Caco-2 (cell line): ENCODE results near the gene ABL2. TPM values are rescaled to one million over a fixed set of nuclear protein-coding genes. Genes with fewer than 3 reads are reported as not detected.

Source experiments
- BruUV-seq: library from RNA; stranded (reverse); fragments of 400-500 nt; replicated peaks from 2 replicates; lab custom pipeline; 2021; lab: Mats Ljungman, UMichigan
- CTCF ChIA-PET: fragments of 300-600 bp; sonication (Branson Sonifier 250); formaldehyde crosslinking; loops from one replicate; lab custom pipeline; 2022; ENCODE audit warnings: antibody characterized with exemption; lab: Charles Lee
- POLR2A ChIA-PET: fragments of 300-600 bp; sonication (Branson Sonifier 250); formaldehyde crosslinking; loops from one replicate; lab custom pipeline; 2022; ENCODE audit warnings: antibody characterized with exemption; lab: Charles Lee
- DNase-seq, 2 experiments: peaks; one replicate each; pipeline versions ENCODE4 v3.0.0 to v3.0.0-alpha.2; 2020 to 2022
- H3K27me3 ChIP-seq: replicated peaks from 2 replicates; pipeline ENCODE4 v1.6.0; 2011; ENCODE audit warnings: low read length; ENCODE audit not compliant: control insufficient read depth, insufficient read depth
- H3K36me3 ChIP-seq: 2 replicates; pipeline ENCODE4 v1.5.1; 2011; ENCODE audit warnings: low read length; ENCODE audit not compliant: control insufficient read depth, insufficient read depth
- H3K4me1 ChIP-seq: fragments of 250-450 bp; sonication (Bioruptor Pico); 2 replicates; pipeline ENCODE4 v1.5.1; 2020; ENCODE audit warnings: mild to moderate bottlenecking
- H3K4me3 ChIP-seq: 2 replicates; pipeline ENCODE4 v1.5.1; 2011; ENCODE audit warnings: low read depth, mild to moderate bottlenecking, control low read depth, low read length
- H3K9me3 ChIP-seq: fragments of 250-450 bp; sonication (Bioruptor Pico); 2 replicates; pipeline ENCODE4 v1.5.1; 2020; ENCODE audit warnings: mild to moderate bottlenecking, moderate library complexity
- H3K27ac Mint-ChIP-seq: one replicate; pipeline ENCODE4 v1.8.0; 2022; ENCODE audit warnings: mixed read lengths; ENCODE audit not compliant: unreplicated experiment
- H3K27me3 Mint-ChIP-seq: one replicate; pipeline ENCODE4 v1.8.0; 2022; ENCODE audit warnings: mixed read lengths; ENCODE audit not compliant: insufficient read depth, unreplicated experiment
- H3K36me3 Mint-ChIP-seq: one replicate; pipeline ENCODE4 v1.8.0; 2022; ENCODE audit warnings: mild to moderate bottlenecking, mixed read lengths; ENCODE audit not compliant: insufficient read depth, unreplicated experiment
- H3K4me1 Mint-ChIP-seq: one replicate; pipeline ENCODE4 v1.8.0; 2022; ENCODE audit warnings: low read depth, mixed read lengths; ENCODE audit not compliant: unreplicated experiment
- H3K4me3 Mint-ChIP-seq: one replicate; pipeline ENCODE4 v1.8.0; 2022; ENCODE audit warnings: mild to moderate bottlenecking, moderate library complexity, mixed read lengths; ENCODE audit not compliant: unreplicated experiment
- H3K9me3 Mint-ChIP-seq: one replicate; pipeline ENCODE4 v1.8.0; 2022; ENCODE audit warnings: mixed read lengths; ENCODE audit not compliant: unreplicated experiment
- intact Hi-C: fragments of 100-400 bp; cut with micrococcal nuclease; formaldehyde crosslinking; loops from one replicate; pipeline ENCODE4 v1.10.0; 2022; ENCODE audit not compliant: unreplicated experiment
- total RNA-seq: library from RNA; stranded (reverse); gene quantifications from 2 replicates; pipeline ENCODE4 v1.2.3, GENCODE V29; 2022
- TF ChIP-seq, protein P1 (sequence below), 2 experiments: fragments of 200-600 bp in 1 of 2; IDR thresholded peaks; 1 replicate in 1 of 2; 2 replicates in 1 of 2; pipeline versions ENCODE4 v1.5.1 to v1.8.0; 2011 to 2022; ENCODE audit warnings: antibody characterized with exemption in 1 of 2, control low read depth in 1 of 2, inconsistent platforms in 1 of 2, low read depth in 1 of 2, low read length in 1 of 2, mild to moderate bottlenecking in 1 of 2, moderate library complexity in 1 of 2; ENCODE audit not compliant: insufficient read depth in 1 of 2, severe bottlenecking in 1 of 2, unreplicated experiment in 1 of 2

Gene ABL2
- total RNA-seq, 1 experiment from 2014 or later, result 21.6 TPM

DNA sequence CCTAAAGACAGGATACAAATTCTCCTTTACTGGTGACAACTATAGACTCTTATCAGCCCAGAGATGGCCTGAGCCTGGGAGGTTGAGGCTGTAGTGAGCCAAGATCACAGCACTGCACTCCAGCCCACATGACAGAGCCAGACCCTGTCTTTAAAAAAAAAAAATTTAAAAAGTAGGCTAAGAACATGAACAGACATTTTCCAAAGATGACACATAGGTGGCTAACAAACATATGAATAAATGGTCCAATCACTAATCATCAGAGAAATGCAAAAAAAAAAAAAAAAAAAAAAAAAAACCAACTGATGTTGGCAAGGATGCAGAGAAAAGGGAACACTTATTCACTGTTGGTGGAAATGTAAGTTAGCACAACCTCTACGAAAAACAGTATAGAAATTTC is 82.6 kb downstream of the ABL2 start:
- no peak overlapping the region for H3K4me3 ChIP-seq
- H3K4me1 ChIP-seq, result peaks cover 25% of the 10 kb centered on the region
- DNase-seq, result no peak
- H3K9me3 ChIP-seq, result no peaks in the 10 kb centered on the region
- Mint-ChIP-seq H3K27ac (no peak overlapping the region), H3K36me3 (peaks cover 14% of the 10 kb centered on the region), H3K9me3 (no peaks in the 10 kb centered on the region), H3K4me3 (no peak overlapping the region), H3K4me1 (peaks cover 7% of the 10 kb centered on the region), H3K27me3 (no peaks in the 10 kb centered on the region)
- intact Hi-C loops, result no loop called here
- no TSS peak for BruUV-seq
- ChIA-PET POLR2A (no interaction called here), CTCF (no interaction called here)
- TF ChIP-seq, protein P1, sequence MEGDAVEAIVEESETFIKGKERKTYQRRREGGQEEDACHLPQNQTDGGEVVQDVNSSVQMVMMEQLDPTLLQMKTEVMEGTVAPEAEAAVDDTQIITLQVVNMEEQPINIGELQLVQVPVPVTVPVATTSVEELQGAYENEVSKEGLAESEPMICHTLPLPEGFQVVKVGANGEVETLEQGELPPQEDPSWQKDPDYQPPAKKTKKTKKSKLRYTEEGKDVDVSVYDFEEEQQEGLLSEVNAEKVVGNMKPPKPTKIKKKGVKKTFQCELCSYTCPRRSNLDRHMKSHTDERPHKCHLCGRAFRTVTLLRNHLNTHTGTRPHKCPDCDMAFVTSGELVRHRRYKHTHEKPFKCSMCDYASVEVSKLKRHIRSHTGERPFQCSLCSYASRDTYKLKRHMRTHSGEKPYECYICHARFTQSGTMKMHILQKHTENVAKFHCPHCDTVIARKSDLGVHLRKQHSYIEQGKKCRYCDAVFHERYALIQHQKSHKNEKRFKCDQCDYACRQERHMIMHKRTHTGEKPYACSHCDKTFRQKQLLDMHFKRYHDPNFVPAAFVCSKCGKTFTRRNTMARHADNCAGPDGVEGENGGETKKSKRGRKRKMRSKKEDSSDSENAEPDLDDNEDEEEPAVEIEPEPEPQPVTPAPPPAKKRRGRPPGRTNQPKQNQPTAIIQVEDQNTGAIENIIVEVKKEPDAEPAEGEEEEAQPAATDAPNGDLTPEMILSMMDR (IDR thresholded peaks at IDR 0.05; ENCODE audit: insufficient read depth in 1 of 2, low read depth in 1 of 2, low read length in 1 of 2, severe bottlenecking in 1 of 2, unreplicated experiment in 1 of 2), result no peak
- H3K27me3 ChIP-seq, result no peaks in the 10 kb centered on the region
- H3K36me3 ChIP-seq, result no peaks in the 10 kb centered on the region

DNA sequence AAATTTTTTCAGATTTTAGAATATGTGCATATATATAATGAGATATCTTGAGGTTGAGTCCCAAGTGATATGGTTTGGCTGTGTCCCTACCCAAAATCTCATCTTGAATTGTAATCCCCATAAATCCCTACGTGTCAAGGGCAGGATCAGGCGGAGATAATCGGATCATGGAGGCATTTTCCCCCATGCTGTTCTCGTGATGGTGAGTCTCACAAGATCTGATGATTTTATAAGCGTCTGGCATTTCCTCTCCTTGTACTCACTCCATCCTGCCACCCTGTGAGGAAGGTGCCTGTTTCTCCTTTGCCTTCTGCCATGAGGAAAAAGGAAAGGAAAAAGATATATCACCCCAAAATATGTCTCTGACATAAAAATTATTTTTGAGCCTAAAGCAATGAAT is 83.0 kb downstream of the ABL2 start:
- POLR2A ChIA-PET, result no interaction called here

DNA sequence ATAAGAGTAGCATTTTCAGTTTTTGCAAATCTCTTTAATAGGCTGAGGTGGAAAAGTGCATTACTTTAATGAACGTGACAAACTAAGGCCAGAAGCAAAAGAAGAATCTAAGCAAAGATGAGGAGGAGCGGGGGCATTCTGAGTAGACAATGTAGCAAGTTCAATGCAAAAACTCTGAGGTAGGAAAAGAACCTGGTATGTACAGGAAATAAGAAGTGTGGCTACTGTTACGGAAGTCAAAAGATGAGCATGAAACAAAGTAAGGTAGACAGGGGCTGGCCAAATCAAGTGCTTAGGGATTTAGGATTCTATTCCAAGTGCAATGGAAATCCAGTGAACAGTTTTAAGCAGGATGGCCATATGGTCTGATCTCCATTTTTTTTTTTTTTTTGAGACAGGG is 84.0 kb downstream of the ABL2 start:
- Histone ChIP-seq H3K4me1 (peaks cover 13% of the 10 kb centered on the region; the same call in 1 of the 2 replicates), H3K36me3 (no peaks in the 10 kb centered on the region), H3K27me3 (no peaks in the 10 kb centered on the region), H3K9me3 (no peaks in the 10 kb centered on the region; the same call in 1 of the 2 replicates), H3K4me3 (no peak overlapping the region)
- TF ChIP-seq, protein P1 (IDR thresholded peaks at IDR 0.05; ENCODE audit: insufficient read depth in 1 of 2, low read depth in 1 of 2, low read length in 1 of 2, severe bottlenecking in 1 of 2, unreplicated experiment in 1 of 2), result no peak
- no peak overlapping the region for H3K4me3 Mint-ChIP-seq
- no peak for DNase-seq
- H3K9me3 Mint-ChIP-seq, result peaks cover 1% of the 10 kb centered on the region
- peaks cover 25% of the 10 kb centered on the region for H3K36me3 Mint-ChIP-seq
- POLR2A ChIA-PET, result no interaction called here
- intact Hi-C loops, result no loop called here
- no TSS peak for BruUV-seq
- H3K4me1 Mint-ChIP-seq, result peaks cover 7% of the 10 kb centered on the region
- H3K27ac Mint-ChIP-seq, result no peak overlapping the region
- no peaks in the 10 kb centered on the region for H3K27me3 Mint-ChIP-seq
- CTCF ChIA-PET, result no interaction called here

More for the DNA sequence above, 83.0 kb downstream of the ABL2 start:
- TF ChIP-seq, protein P1 (IDR thresholded peaks at IDR 0.05; ENCODE audit: insufficient read depth in 1 of 2, low read depth in 1 of 2, low read length in 1 of 2, severe bottlenecking in 1 of 2, unreplicated experiment in 1 of 2), result no peak
- H3K27ac Mint-ChIP-seq, result no peak overlapping the region
- H3K4me1 Mint-ChIP-seq, result peaks cover 7% of the 10 kb centered on the region
- H3K4me3 Mint-ChIP-seq, result no peak overlapping the region
- Histone ChIP-seq H3K4me1 (peaks cover 21% of the 10 kb centered on the region), H3K9me3 (no peaks in the 10 kb centered on the region), H3K36me3 (no peaks in the 10 kb centered on the region), H3K27me3 (no peaks in the 10 kb centered on the region), H3K4me3 (no peak overlapping the region)
- no peak for DNase-seq
- intact Hi-C loops, result no loop called here
- no peaks in the 10 kb centered on the region for H3K27me3 Mint-ChIP-seq
- CTCF ChIA-PET, result no interaction called here
- H3K36me3 Mint-ChIP-seq, result peaks cover 16% of the 10 kb centered on the region
- BruUV-seq, result no TSS peak
- H3K9me3 Mint-ChIP-seq, result no peaks in the 10 kb centered on the region
